Colon (tissue), 2 donors: ENCODE results near the gene ZC3H7A.
"Not testable (repeated sequence)": the region's sequence is repeated elsewhere in the genome, so short reads cannot be mapped to it uniquely, and the experiment has no call there.

Source experiments
- FAIRE-seq: peaks from 2 replicates; lab custom pipeline; 2012; peaks lifted over from hg19 to GRCh38; lab: Jason Lieb, UNC
- donor health status: control.
- donor health status: control.

The ZC3H7A gene

GRCh38 chr16:11800382-11800718, 3.3 kb upstream of the ZC3H7A start:
- no peak for FAIRE-seq

GRCh38 chr16:11799509-11800381, 2.7 kb upstream of the ZC3H7A start:
- FAIRE-seq: no peak

GRCh38 chr16:11799017-11799381, 1.9 kb upstream of the ZC3H7A start:
- FAIRE-seq: no peak

GRCh38 chr16:11797957-11798299, 870 bp upstream of the ZC3H7A start:
- FAIRE-seq: no peak

GRCh38 chr16:11796227-11797165, 562 bp downstream of the ZC3H7A start:
- no peak for FAIRE-seq

- no peak for FAIRE-seq
Observed at GRCh38 chr16:11795887-11796226, 1.2 kb downstream of the ZC3H7A start.

- no peak for FAIRE-seq
Observed at GRCh38 chr16:11794996-11795886, 1.8 kb downstream of the ZC3H7A start.

- FAIRE-seq: no peak
Observed at GRCh38 chr16:11794447-11794846, 2.6 kb downstream of the ZC3H7A start.

- FAIRE-seq: no peak
Observed at GRCh38 chr16:11793840-11794239, 3.2 kb downstream of the ZC3H7A start.

- FAIRE-seq: no peak
Observed at GRCh38 chr16:11792410-11793241, 4.4 kb downstream of the ZC3H7A start.

- no peak for FAIRE-seq
Observed at GRCh38 chr16:11791144-11791828, 5.8 kb downstream of the ZC3H7A start.

- no peak for FAIRE-seq
Observed at GRCh38 chr16:11788914-11789313, 8.1 kb downstream of the ZC3H7A start.

GRCh38 chr16:11784980-11785599, 12.0 kb downstream of the ZC3H7A start:
- not testable (repeated sequence) for FAIRE-seq

GRCh38 chr16:11784381-11784780, 12.7 kb downstream of the ZC3H7A start:
- not testable (repeated sequence) for FAIRE-seq

GRCh38 chr16:11784038-11784369, 13.1 kb downstream of the ZC3H7A start:
- FAIRE-seq: no peak

GRCh38 chr16:11783319-11784037, 13.6 kb downstream of the ZC3H7A start:
- no peak for FAIRE-seq

GRCh38 chr16:11781773-11782172, 15.3 kb downstream of the ZC3H7A start:
- FAIRE-seq: no peak

- FAIRE-seq: no peak
Observed at GRCh38 chr16:11780991-11781680, 15.9 kb downstream of the ZC3H7A start.

GRCh38 chr16:11779074-11779473, 18.0 kb downstream of the ZC3H7A start:
- no peak for FAIRE-seq
